Esophagus muscularis mucosa (tissue), 4 donors: ENCODE results near the gene COX14. TPM values are rescaled to one million over a fixed set of nuclear protein-coding genes. Genes with fewer than 3 reads are reported as not detected.

Experiments used
- DNase-seq: peaks from one replicate; pipeline ENCODE4 v3.0.0-alpha.2; 2017; ENCODE audit errors: extremely low spot score
- H3K27ac ChIP-seq, 4 donors: fragments of 200-600 bp; sonication (generic); replicated peaks in 1 of 4; 1 replicate in 3 of 4; 2 replicates in 1 of 4; pipeline ENCODE4 v1.5.1; 2016 to 2019; ENCODE audit warnings: mild to moderate bottlenecking in 1 of 4
- H3K27me3 ChIP-seq, 4 donors: fragments of 200-600 bp; sonication (generic); one replicate each; pipeline versions ENCODE4 v1.5.1 to v1.6.0; 2016 to 2019
- H3K36me3 ChIP-seq, 4 donors: fragments of 200-600 bp; sonication (generic); one replicate each; pipeline ENCODE4 v1.5.1; 2016 to 2019
- H3K4me1 ChIP-seq, 4 donors: fragments of 200-600 bp; sonication (generic); one replicate each; pipeline ENCODE4 v1.5.1; 2016 to 2019
- H3K4me3 ChIP-seq, 4 donors: fragments of 200-600 bp; sonication (generic); 1 replicate in 2 of 4; 2 replicates in 2 of 4; pipeline ENCODE4 v1.5.1; 2016 to 2019; ENCODE audit warnings: mild to moderate bottlenecking in 4 of 4, moderate library complexity in 1 of 4
- H3K9me3 ChIP-seq, 4 donors: fragments of 200-600 bp; sonication (generic); 1 replicate in 3 of 4; 2 replicates in 1 of 4; pipeline ENCODE4 v1.5.1; 2016 to 2019
- CTCF ChIP-seq, 3 experiments: fragments of 200-600 bp in 2 of 3; fragments of 450-650 bp in 1 of 3; sonication (generic) in 2 of 3; IDR thresholded peaks; one replicate each; pipeline ENCODE4 v1.5.1; 2017 to 2019; ENCODE audit warnings: antibody characterized with exemption in 3 of 3, mild to moderate bottlenecking in 2 of 3, moderate library complexity in 1 of 3
- EP300 ChIP-seq: sonication (generic); formaldehyde crosslinking; IDR thresholded peaks from one replicate; pipeline ENCODE4 v1.6.1; 2017; ENCODE audit warnings: antibody characterized with exemption
- POLR2A ChIP-seq: fragments of 450-650 bp; IDR thresholded peaks from one replicate; pipeline ENCODE4 v1.6.1; 2017; ENCODE audit warnings: antibody characterized with exemption, moderate library complexity, mild to moderate bottlenecking, low read depth
- POLR2AphosphoS5 ChIP-seq, 2 donors: sonication (generic); formaldehyde crosslinking; IDR thresholded peaks; one replicate each; pipeline ENCODE4 v1.6.1; 2017; ENCODE audit warnings: antibody characterized with exemption in 2 of 2
- WGBS: methylation state at CpG from one replicate; pipeline ENCODE4 v1.1.5; 2018; 5-methylcytosine and 5-hydroxymethylcytosine counted together
- intact Hi-C: fragments of 100-400 bp; cut with DNase I; formaldehyde crosslinking; loops from one replicate; pipeline ENCODE4 v1.15.1; 2023
- total RNA-seq, 4 donors: library from RNA; depleted of rRNA; stranded (reverse); fragments of >200 nt; gene quantifications; one replicate each; pipeline versions ENCODE4 v1.1.0 to v1.2.1, GENCODE V29; 2016

The COX14 gene
- total RNA-seq = 100 to 1,000 TPM in 1 of 4 donors, 10 to 100 TPM in 3; 52.8 to 105 (median 87.6) TPM

DNA sequence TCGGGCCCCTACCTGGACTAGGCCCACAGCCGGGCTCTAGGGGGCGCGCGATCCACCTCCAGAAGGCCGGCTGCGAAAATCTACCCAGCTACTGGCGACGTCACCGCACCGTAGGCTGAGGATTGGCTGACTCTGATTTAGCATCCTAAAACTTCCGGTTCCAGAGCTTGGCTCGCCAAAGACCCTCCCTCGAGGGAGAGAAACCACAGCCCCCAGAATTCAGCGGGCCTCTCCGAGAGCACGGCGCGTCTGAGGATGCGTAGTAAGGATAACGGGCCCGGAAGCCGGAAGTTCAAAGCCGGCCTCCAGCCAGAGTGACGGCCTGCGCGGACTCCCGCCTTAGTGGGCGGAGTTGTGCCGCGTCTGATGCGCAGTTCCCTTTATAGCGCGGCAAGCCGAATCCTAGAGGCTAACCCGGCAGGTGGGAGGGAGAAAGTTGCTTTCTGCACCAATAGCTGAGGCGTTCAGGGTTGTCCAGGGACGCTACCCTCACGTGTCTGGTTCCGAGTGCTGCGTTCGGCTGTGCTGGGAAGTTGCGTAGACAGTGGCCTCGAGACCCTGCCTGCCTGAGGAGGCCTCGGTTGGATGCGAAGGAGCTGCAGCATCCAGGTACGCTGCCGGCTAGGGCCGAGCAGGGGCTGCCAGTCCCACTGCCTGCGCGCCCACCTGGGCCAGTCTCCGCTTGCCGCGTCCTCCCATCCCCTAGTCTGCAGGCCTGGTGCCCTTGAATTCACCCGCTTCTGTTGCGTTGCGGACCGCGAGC is at the start of gene COX14:
Gene COX14 (plus strand): TSS at position 544 of the 763 bp plus-strand sequence. CDS start 7,808 bp downstream, outside the sequence.
- peaks cover 0 to 20% (median 9%) of the 10 kb centered on the region in 4 donors for H3K36me3 ChIP-seq
- peak within 1 kb of the TSS; percentile 82 to 97 (median 85) for H3K4me3 ChIP-seq
- H3K27me3 ChIP-seq = no peaks in the 10 kb centered on the region
- peak; percentile 99 for DNase-seq
- H3K4me1 ChIP-seq = peaks cover 50 to 69% (median 57%) of the 10 kb centered on the region in 4 donors
- H3K27ac ChIP-seq = peak within 1 kb of the TSS; percentile 95 to 98 (median 97)
- intact Hi-C loops = loop anchor here (5.0 kb wide), 1 partner anchor 55 kb away; the partner anchor contains the start of gene CERS5
- peak; percentile 85 to 93 (median 87) for TF ChIP-seq CTCF (IDR thresholded peaks at IDR 0.05)
- peak; percentile 62 for TF ChIP-seq EP300
- peak; percentile 98 to 100 for TF ChIP-seq POLR2AphosphoS5 (IDR thresholded peaks at IDR 0.05)
- peak; percentile 95 for TF ChIP-seq POLR2A
- WGBS = 1% methylated on average over 23 of the region's 59 CpGs
- H3K9me3 ChIP-seq = no peaks in the 10 kb centered on the region

DNA sequence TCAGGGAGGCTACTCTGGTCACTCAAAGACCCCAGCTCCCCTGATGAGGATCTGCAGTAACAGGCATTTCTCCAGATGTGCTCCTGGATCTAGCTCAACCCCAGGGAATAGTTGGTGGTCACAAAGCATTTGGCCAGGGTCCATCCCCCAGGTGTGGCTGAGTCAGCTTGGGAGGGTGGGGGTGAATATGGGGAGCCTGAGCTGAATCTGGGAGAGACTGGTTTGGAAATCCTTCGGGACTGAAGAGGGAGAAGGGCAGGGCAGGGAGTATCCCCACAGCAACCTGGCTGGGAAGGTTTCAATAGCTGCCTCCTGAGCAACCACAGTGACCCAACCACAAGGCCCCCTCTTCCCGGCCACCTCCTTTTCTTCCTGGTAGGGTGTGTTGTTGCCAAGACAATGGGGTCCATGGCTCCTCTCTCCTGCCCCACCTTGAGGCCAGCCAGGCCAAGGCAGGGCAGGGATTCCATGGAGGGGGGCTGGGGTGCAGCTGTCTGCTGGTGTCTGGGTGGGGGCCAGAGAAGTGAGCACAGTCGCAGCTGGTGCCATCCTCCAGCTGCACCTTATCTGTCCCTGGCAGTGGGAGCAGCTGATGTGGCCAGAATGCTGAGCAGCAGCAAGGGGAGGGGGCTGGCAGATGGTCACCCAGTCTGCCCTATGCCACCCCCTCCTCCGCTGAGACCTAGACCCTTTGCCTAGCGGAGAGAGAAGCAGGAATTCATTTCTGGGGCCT is 49.1 kb upstream of the COX14 start:
- peaks cover 2 to 22% (median 22%) of the 10 kb centered on the region in 4 donors for H3K4me1 ChIP-seq
- TF ChIP-seq CTCF (IDR thresholded peaks at IDR 0.05) = no peak
- no peak for TF ChIP-seq POLR2AphosphoS5 (IDR thresholded peaks at IDR 0.05)
- no peak for TF ChIP-seq EP300
- no peak for TF ChIP-seq POLR2A
- intact Hi-C loops = no loop called here
- peaks cover 0 to 5% (median 0%) of the 10 kb centered on the region in 4 donors for H3K27me3 ChIP-seq
- DNase-seq = no peak
- no peaks in the 10 kb centered on the region for H3K9me3 ChIP-seq
- WGBS = 85% methylated on average over 5 of the region's 5 CpGs
- no peak overlapping the region for H3K4me3 ChIP-seq
- no peaks in the 10 kb centered on the region for H3K36me3 ChIP-seq
- no peak overlapping the region for H3K27ac ChIP-seq

DNA sequence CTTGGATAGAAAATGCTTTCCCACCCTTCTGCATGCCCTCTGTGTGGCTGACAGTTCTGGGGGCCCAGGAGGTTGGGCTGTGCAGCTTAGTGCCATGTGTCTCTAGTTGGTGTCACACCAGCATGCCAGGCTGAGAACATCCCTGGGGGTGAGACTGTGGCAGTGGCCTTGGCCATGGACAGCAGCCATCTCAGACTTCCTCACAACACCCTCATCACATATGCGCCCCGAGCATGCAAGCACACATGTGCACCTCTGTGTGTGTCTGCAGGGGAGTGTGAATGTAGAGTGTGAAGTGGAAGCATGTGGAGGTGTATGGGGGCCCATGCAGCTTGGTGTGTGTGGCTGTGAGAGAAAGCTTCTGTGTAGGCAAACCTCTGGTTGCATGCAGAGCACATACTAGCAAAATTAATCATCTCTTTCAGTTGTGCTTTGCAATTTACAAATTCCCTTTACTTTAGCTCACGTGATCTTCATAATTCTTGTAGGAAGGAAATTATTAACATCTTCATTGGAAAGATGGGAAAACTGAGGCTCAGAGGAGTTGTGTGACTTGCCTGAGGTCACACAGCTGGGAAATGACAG is 46.2 kb upstream of the COX14 start:
- no peaks in the 10 kb centered on the region for H3K27me3 ChIP-seq
- peak overlapping the region; percentile 23 to 56 (median 47) for H3K27ac ChIP-seq
- 87% methylated on average over 3 of the region's 3 CpGs for WGBS
- no peak for TF ChIP-seq EP300
- no peak for TF ChIP-seq CTCF (IDR thresholded peaks at IDR 0.05)
- no peak for TF ChIP-seq POLR2A
- TF ChIP-seq POLR2AphosphoS5 (IDR thresholded peaks at IDR 0.05) = no peak
- no peak overlapping the region for H3K4me3 ChIP-seq
- no peak for DNase-seq
- no peaks in the 10 kb centered on the region for H3K9me3 ChIP-seq
- H3K36me3 ChIP-seq = no peaks in the 10 kb centered on the region
- intact Hi-C loops = loop anchor here (5.0 kb wide), 1 partner anchor 44 kb away; no protein-coding TSS in a partner anchor
- H3K4me1 ChIP-seq = peaks cover 0 to 26% (median 25%) of the 10 kb centered on the region in 4 donors

DNA sequence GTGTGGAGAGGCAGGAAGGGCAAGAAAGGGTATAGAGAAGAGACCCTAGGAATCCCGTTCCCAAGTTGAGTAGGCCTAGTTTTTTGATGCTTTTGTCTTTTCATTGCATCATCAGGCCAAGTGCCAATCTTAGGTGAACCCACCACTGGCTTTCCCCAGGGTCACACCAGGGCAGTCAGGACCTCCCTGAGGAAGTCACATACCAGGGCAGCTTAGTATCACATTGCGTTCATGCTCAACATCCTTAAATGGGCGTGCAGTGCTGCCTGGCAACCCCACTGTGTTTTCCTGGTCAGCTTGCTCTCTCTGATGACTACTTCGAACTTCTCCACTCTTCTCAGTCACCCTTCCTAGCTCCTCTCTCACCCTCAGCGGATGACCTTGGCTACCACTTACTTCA is 45.6 kb upstream of the COX14 start:
- peaks cover 0 to 27% (median 23%) of the 10 kb centered on the region in 4 donors for H3K4me1 ChIP-seq
- WGBS = 29% methylated on average over 5 of the region's 5 CpGs
- no peaks in the 10 kb centered on the region for H3K9me3 ChIP-seq
- H3K4me3 ChIP-seq = no peak overlapping the region
- DNase-seq = no peak
- no peaks in the 10 kb centered on the region for H3K36me3 ChIP-seq
- intact Hi-C loops = loop anchor here (5.0 kb wide), 1 partner anchor 44 kb away; no protein-coding TSS in a partner anchor
- TF ChIP-seq CTCF (IDR thresholded peaks at IDR 0.05) (no peak), POLR2AphosphoS5 (IDR thresholded peaks at IDR 0.05) (peak; percentile 40 to 46), POLR2A (no peak), EP300 (no peak)
- H3K27me3 ChIP-seq = no peaks in the 10 kb centered on the region
- peak overlapping the region; percentile 46 to 62 (median 52) for H3K27ac ChIP-seq
